ENCODE measurements around the gene GRIA2.

- no peak for TF ChIP-seq POLR2A (IDR thresholded peaks at IDR 0.05; ENCODE audit: low read length)
- no peak for TF ChIP-seq GATA1 (IDR thresholded peaks at IDR 0.05; ENCODE audit: low read depth, low read length)
Measured at GRCh38 chr4:157280673-157281072, 60.1 kb downstream of the GRIA2 start.

All from erythroblast (primary cell).